Epithelial cell of esophagus (primary cell): Measurements from ENCODE around the gene PARP12.

ENCODE experiments used
- DNase-seq: peaks from one replicate; pipeline ENCODE4 v3.0.0; 2010; ENCODE audit warnings: low read depth
- H3K4me3 ChIP-seq: 2 replicates; pipeline ENCODE4 v1.5.1; 2011; ENCODE audit warnings: mild to moderate bottlenecking, low read length, control low read depth
- TF ChIP-seq, protein P1 (sequence below): IDR thresholded peaks from 2 replicates; pipeline ENCODE4 v1.5.1; 2011; ENCODE audit warnings: low read depth, mild to moderate bottlenecking, low read length, control low read depth, inconsistent platforms; ENCODE audit not compliant: insufficient read depth; ENCODE audit errors: missing control alignments

Gene PARP12

DNA sequence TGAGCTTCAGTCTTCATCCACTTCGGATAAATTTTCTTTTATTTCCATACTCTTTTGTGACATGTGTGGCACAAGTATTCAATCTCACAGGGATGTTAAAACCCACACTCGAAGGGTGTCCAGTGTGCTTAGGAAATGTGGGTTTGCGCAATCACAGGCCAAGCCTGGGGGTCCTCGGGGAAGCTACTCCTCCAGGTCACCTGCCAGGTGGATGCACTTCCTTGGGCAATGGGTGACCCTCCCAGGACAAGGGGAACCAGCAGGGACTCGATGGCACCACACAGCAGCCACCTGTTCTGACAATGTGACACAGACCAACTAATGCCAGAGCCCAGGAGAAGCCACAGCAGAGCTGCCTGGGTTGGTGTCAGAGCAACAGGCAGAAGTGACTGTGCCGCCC is 39.0 kb downstream of the PARP12 start:
- TF ChIP-seq, protein P1, sequence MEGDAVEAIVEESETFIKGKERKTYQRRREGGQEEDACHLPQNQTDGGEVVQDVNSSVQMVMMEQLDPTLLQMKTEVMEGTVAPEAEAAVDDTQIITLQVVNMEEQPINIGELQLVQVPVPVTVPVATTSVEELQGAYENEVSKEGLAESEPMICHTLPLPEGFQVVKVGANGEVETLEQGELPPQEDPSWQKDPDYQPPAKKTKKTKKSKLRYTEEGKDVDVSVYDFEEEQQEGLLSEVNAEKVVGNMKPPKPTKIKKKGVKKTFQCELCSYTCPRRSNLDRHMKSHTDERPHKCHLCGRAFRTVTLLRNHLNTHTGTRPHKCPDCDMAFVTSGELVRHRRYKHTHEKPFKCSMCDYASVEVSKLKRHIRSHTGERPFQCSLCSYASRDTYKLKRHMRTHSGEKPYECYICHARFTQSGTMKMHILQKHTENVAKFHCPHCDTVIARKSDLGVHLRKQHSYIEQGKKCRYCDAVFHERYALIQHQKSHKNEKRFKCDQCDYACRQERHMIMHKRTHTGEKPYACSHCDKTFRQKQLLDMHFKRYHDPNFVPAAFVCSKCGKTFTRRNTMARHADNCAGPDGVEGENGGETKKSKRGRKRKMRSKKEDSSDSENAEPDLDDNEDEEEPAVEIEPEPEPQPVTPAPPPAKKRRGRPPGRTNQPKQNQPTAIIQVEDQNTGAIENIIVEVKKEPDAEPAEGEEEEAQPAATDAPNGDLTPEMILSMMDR, result no peak

DNA sequence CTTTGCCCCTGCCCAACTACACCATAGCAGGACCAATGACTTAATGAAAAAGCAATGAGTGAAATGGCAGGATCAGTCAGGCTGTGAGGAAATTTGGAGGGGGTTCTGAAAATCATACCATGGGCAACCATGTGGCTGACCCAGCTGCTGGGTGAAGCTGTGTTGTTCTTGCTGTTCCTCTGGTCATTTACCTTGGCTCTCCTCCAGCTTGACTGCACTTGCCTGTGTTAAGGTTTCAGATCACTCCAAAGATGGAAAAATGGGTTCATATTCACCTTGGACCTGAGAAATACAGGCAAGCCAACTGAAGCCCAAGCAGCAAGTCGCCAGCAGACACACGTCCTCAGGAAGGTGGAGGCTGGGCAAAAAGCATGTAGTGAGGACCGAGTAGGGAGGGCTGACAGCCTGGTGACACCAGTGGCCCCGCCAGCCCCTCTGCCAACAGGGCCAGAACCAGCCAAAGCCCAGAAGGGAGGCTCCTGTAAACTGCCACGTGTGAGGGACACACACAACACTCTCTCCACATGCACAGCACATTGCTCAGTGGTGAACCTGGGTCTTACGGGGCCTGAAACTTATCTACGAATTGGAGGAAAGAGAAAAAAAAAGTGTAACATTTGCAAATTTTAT is 40.1 kb downstream of the PARP12 start:
- H3K4me3 ChIP-seq, result no peak overlapping the region
- DNase-seq, result no peak
- TF ChIP-seq, protein P1, result no peak

More for the DNA sequence above, 39.0 kb downstream of the PARP12 start:
- no peak for DNase-seq
- H3K4me3 ChIP-seq, result no peak overlapping the region

DNA sequence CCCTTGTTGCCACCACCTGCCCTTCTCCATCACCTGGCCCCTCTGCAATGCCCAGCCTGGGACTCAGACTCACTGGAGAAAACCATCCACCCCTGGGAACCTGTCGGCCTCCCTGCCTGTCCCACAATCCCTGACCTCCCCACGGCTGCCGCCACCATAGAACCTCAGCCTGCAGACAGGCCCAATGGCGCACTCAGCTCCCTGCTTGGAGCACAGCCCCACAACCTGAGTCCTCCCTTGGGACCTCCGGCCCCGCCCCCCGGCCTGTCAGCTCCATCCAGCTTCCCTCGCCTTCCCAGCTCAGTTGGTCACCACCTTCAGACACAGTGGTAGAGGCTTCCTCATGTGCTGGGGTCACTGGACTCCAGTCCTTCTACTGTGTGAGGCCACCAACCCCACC is 41.1 kb downstream of the PARP12 start:
- no peak overlapping the region for H3K4me3 ChIP-seq
- no peak for DNase-seq
- TF ChIP-seq, protein P1, result no peak

DNA sequence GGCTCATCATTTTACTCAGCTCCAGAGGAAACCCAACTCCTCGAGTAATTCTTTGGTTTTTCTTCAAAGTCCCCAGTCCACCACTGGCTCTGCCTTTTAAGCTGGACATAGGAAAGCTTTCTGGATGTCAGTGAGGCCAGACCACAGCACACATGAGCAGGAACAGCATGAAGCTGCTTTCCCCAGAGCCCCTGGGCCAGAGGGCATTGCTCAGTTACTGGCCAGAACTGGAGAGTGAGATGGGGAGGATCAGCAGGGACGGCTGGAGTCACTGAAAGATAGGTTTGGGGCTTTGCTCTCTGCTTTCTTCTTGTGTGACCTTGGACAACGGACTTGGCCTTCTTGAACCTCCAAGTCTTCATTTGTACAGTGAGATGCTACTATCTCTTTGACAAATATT is 43.1 kb downstream of the PARP12 start:
- no peak for DNase-seq
- TF ChIP-seq, protein P1, result no peak
- H3K4me3 ChIP-seq, result no peak overlapping the region

DNA sequence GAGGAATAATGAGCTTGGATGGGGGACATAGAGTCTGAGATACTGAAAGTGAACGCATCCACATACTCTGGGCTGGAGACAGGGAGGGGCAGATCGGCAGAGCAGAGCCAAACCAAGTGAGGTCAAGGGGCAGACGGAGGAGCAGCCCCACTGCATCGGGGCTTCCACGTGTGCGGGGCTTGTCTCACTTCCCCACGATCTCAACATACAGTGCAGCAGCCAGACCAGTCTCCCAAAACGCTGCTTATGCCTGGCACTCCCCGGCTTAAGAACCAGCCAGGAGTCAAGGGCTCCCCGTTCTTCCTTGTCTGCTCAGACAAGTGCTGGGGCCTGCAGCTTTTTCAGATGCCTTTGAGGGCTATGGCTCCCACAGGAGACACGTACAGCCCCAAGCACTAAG is 43.6 kb downstream of the PARP12 start:
- no peak overlapping the region for H3K4me3 ChIP-seq
- DNase-seq, result no peak
- TF ChIP-seq, protein P1, result no peak

DNA sequence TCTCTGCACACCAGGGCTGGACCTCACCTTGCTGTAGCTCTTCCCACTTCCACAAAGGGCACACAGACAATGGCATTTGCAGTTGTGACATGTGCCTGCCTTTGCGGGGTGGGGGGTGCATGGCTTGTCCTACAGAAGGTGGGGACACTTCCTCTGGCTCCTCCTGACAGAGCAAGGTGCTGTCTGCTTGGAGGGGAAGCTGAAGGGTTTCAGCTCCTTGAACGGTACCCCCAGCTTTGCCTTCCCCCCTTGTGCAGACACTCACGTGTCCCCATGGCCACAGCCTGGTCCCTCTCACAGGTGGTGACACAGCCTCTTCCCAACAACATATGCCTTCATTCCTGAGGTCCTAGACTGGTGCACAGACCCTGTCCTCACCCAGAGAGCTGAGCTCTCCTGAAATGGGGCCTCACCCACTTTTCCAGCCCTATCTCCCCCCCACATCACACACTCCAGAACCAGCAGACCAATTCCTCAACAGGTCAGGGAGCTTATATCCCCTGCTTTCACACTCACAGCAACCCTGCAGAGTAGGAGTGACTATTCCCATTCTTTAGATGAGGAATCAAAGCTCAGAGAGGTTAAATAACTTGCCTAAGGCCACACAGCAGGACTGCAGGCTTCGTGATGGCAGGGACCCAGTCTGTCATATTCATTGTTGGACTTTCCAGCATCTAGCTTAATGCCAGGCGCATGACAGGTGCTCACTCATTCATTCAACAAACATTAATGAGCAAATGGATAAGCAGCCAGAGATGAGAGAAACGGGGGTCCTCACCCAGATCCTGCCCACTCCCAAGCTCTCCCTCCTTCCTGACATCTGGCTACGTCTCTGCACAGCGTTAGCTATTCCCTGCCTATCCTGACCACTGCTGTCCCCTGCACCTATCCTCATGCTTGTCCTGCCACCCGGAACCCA is 44.4 kb downstream of the PARP12 start:
- no peak for DNase-seq
- H3K4me3 ChIP-seq, result no peak overlapping the region
- TF ChIP-seq, protein P1, result no peak
